ENCODE measurements around the gene SLC25A21. TPM values are rescaled to one million over a fixed set of nuclear protein-coding genes. Genes with fewer than 3 reads are reported as not detected.

Gene SLC25A21
- total and polyA plus RNA-seq, 2 of the 13 experiments (the other 11 are each of a cell fraction or from before 2014, with no cell fraction given): 1.9 to 2.9 TPM

- TF ChIP-seq MTERF4 (CRISPR knock-in tag; IDR thresholded peaks at IDR 0.05) (peak; percentile 61; the same call in 1 of the 2 replicates), IKZF4 (CRISPR knock-in tag; IDR thresholded peaks at IDR 0.05; ENCODE audit: borderline replicate concordance, low read depth, not compliant biosample characterization) (no peak), STAT5B (CRISPR knock-in tag; IDR thresholded peaks at IDR 0.05) (no peak), CHD2 (IDR thresholded peaks at IDR 0.05; ENCODE audit: low read depth, low read length) (peak; percentile 15; the same call in 1 of the 2 replicates), MNT (IDR thresholded peaks at IDR 0.05) (no peak), KLF9 (CRISPR knock-in tag; IDR thresholded peaks at IDR 0.05; ENCODE audit: low read depth) (no peak), ZNF546 (CRISPR knock-in tag; conservative IDR thresholded peaks at IDR 0.05) (no peak; the same call in 1 of the 2 replicates), ZNF143 (CRISPR knock-in tag; IDR thresholded peaks at IDR 0.05) (no peak), JDP2 (CRISPR knock-in tag; IDR thresholded peaks at IDR 0.05; ENCODE audit: borderline replicate concordance) (no peak), ZNF333 (CRISPR knock-in tag; IDR thresholded peaks at IDR 0.05; ENCODE audit: borderline replicate concordance) (no peak; the same call in 1 of the 2 replicates), SMC3 (IDR thresholded peaks at IDR 0.05; ENCODE audit: low read length) (peak; percentile 73), SNAPC5 (CRISPR knock-in tag; IDR thresholded peaks at IDR 0.05; ENCODE audit: borderline replicate concordance) (no peak), POLR2AphosphoS2 (IDR thresholded peaks at IDR 0.05; ENCODE audit: low read depth, low read length) (no peak), ZNF367 (CRISPR knock-in tag; IDR thresholded peaks at IDR 0.05; ENCODE audit: borderline replicate concordance) (no peak), TEAD2 (CRISPR knock-in tag; IDR thresholded peaks at IDR 0.05) (no peak), ZNF780A (CRISPR knock-in tag; IDR thresholded peaks at IDR 0.05) (0 out of 2 replicates have a peak, but pooled peaks have one; percentile 37), PLSCR1 (CRISPR knock-in tag; IDR thresholded peaks at IDR 0.05; ENCODE audit: borderline replicate concordance) (no peak), ZNF17 (CRISPR knock-in tag; IDR thresholded peaks at IDR 0.05) (no peak), HNRNPUL1 (IDR thresholded peaks at IDR 0.05; ENCODE audit: low read depth, low read length) (no peak), SOX13 (IDR thresholded peaks at IDR 0.05) (no peak), SOX13 (CRISPR knock-in tag; conservative IDR thresholded peaks at IDR 0.05 in 1 of 2, IDR thresholded peaks at IDR 0.05 in 1 of 2) (no peak), IRF2 (CRISPR knock-in tag; IDR thresholded peaks at IDR 0.05) (0 out of 2 replicates have a peak, but pooled peaks have one; percentile 46), JUN (CRISPR knock-in tag; IDR thresholded peaks at IDR 0.05) (no peak), CREBL2 (CRISPR knock-in tag; IDR thresholded peaks at IDR 0.05; ENCODE audit: borderline replicate concordance) (no peak), FIP1L1 (IDR thresholded peaks at IDR 0.05; ENCODE audit: borderline replicate concordance, insufficient read depth, low read depth, low read length) (0 out of 2 replicates have a peak, but pooled peaks have one; percentile 26), IKZF1 (IDR thresholded peaks at IDR 0.05) (no peak)
Measured at GRCh38 chr14:36647824-36648753, 524.3 kb downstream of the SLC25A21 start (continued).
